Keratinocyte (primary cell): ENCODE measurements around the gene SALL3. TPM values are rescaled to one million over a fixed set of nuclear protein-coding genes. Genes with fewer than 3 reads are reported as not detected.

Source experiments
- DNase-seq: peaks from one replicate; pipeline ENCODE4 v3.0.0-alpha.2; 2011; ENCODE audit warnings: low read depth, missing footprints, low spot score
- FAIRE-seq: peaks from 2 replicates; lab custom pipeline; 2011; peaks lifted over from hg19 to GRCh38; lab: Jason Lieb, UNC
- H2AFZ ChIP-seq: 2 replicates; pipeline ENCODE4 v1.6.0; 2012; ENCODE audit warnings: low read length, control low read depth, inconsistent platforms; ENCODE audit not compliant: control insufficient read depth
- H3K27ac ChIP-seq: 2 replicates; pipeline ENCODE4 v1.5.1; 2011; ENCODE audit warnings: low read length; ENCODE audit not compliant: control insufficient read depth, insufficient read depth
- H3K27me3 ChIP-seq: 3 replicates; pipeline ENCODE4 v1.6.0; 2011; ENCODE audit warnings: low read length; ENCODE audit not compliant: control insufficient read depth, insufficient read depth; ENCODE audit errors: extremely low read depth
- H3K36me3 ChIP-seq, 2 experiments: 2 replicates in 1 of 2; 3 replicates in 1 of 2; pipeline ENCODE4 v1.5.1; 2011; ENCODE audit warnings: low read length in 2 of 2, mild to moderate bottlenecking in 1 of 2; ENCODE audit not compliant: control insufficient read depth in 2 of 2, insufficient read depth in 2 of 2; ENCODE audit errors: extremely low read depth in 1 of 2
- H3K4me1 ChIP-seq: 3 replicates; pipeline ENCODE4 v1.5.1; 2011; ENCODE audit warnings: low read length; ENCODE audit not compliant: control insufficient read depth, insufficient read depth; ENCODE audit errors: extremely low read depth
- H3K4me2 ChIP-seq: 3 replicates; pipeline ENCODE4 v1.6.0; 2011; ENCODE audit warnings: low read depth, low read length; ENCODE audit not compliant: control insufficient read depth, insufficient read depth; ENCODE audit errors: extremely low read depth
- H3K4me3 ChIP-seq, 3 experiments: fragments of 200-600 bp in 1 of 3; sonication (generic) in 1 of 3; 2 replicates in 2 of 3; 3 replicates in 1 of 3; pipeline ENCODE4 v1.5.1; 2011 to 2016; ENCODE audit warnings: low read length in 3 of 3, mild to moderate bottlenecking in 3 of 3, control low read depth in 2 of 3, inconsistent platforms in 1 of 3, low read depth in 1 of 3, mixed read lengths in 1 of 3, mixed run types in 1 of 3, moderate library complexity in 1 of 3; ENCODE audit not compliant: control insufficient read depth in 2 of 3, insufficient read depth in 2 of 3; ENCODE audit errors: extremely low read depth in 1 of 3
- H3K79me2 ChIP-seq: 2 replicates; pipeline ENCODE4 v1.6.0; 2012; ENCODE audit warnings: low read length; ENCODE audit not compliant: control insufficient read depth, insufficient read depth
- H3K9ac ChIP-seq: 3 replicates; pipeline ENCODE4 v1.6.0; 2011; ENCODE audit warnings: low read length; ENCODE audit not compliant: control insufficient read depth, insufficient read depth; ENCODE audit errors: extremely low read depth
- H3K9me1 ChIP-seq: 3 replicates; pipeline ENCODE4 v1.6.0; 2011; ENCODE audit warnings: low read length; ENCODE audit not compliant: control insufficient read depth, insufficient read depth; ENCODE audit errors: extremely low read depth
- H3K9me3 ChIP-seq: 2 replicates; pipeline ENCODE4 v1.5.1; 2012; ENCODE audit warnings: low read depth, low read length; ENCODE audit not compliant: control insufficient read depth
- H4K20me1 ChIP-seq: 3 replicates; pipeline ENCODE4 v1.6.0; 2011; ENCODE audit warnings: low read length; ENCODE audit not compliant: control insufficient read depth, insufficient read depth; ENCODE audit errors: extremely low read depth
- CTCF ChIP-seq, 3 experiments: IDR thresholded peaks in 1 of 3; conservative IDR thresholded peaks in 1 of 3; optimal IDR thresholded peaks in 1 of 3; 2 replicates in 2 of 3; 3 replicates in 1 of 3; pipeline versions ENCODE3 to v1.5.1; 2011; ENCODE audit warnings: low read length in 3 of 3, mild to moderate bottlenecking in 3 of 3, moderate library complexity in 2 of 3, control low read depth in 1 of 3, inconsistent platforms in 1 of 3; ENCODE audit not compliant: insufficient read depth in 2 of 3; ENCODE audit errors: extremely low read depth in 1 of 3
- EZH2 ChIP-seq: IDR thresholded peaks from one replicate; pipeline ENCODE4 v1.6.1; 2012; ENCODE audit warnings: inconsistent platforms, mild to moderate bottlenecking, low read length, moderate library complexity
- dilution Hi-C: fragments of 300-500 bp; cut with MboI; formaldehyde crosslinking; loops from one replicate; pipeline ENCODE4 v1.7.0; 2020; ENCODE audit warnings: low sequenced_read_pairs; ENCODE audit not compliant: extremely low pct_ligation_motif_present
- polyA plus RNA-seq, 5 experiments: library from polyadenylated mRNA; depleted of rRNA in 3 of 5; stranded (reverse) in 3 of 5; stranded (forward) in 1 of 5; unstranded in 1 of 5; fragments of >200 nt; gene quantifications; 1 replicate in 1 of 5; 2 replicates in 3 of 5; 3 replicates in 1 of 5; pipeline versions ENCODE4 v1.2.1 to v1.2.3, GENCODE V29; 2011 to 2012; ENCODE audit warnings: missing spikeins in 2 of 5, low read depth in 1 of 5, low replicate concordance in 1 of 5

Gene SALL3
- polyA plus RNA-seq, 1 donor (not counting 4 experiments of a cell fraction or from before 2014, with no cell fraction given) = not detected

GRCh38 chr18:79030680-79031079, 51.1 kb downstream of the SALL3 start:
- Histone ChIP-seq H3K4me3 (no peak overlapping the region), H3K4me2 (no peak overlapping the region), H3K4me1 (no peaks in the 10 kb centered on the region), H3K9me1 (no peaks in the 10 kb centered on the region), H2AFZ (no peak overlapping the region), H3K9ac (no peak overlapping the region), H3K27me3 (no peaks in the 10 kb centered on the region), H3K36me3 (no peaks in the 10 kb centered on the region), H3K27ac (no peak overlapping the region), H3K79me2 (no peaks in the 10 kb centered on the region), H4K20me1 (no peaks in the 10 kb centered on the region), H3K9me3 (no peaks in the 10 kb centered on the region)
- no peak for TF ChIP-seq EZH2
- no peak for TF ChIP-seq CTCF (optimal IDR thresholded peaks at IDR 0.05 in 1 of 3, IDR thresholded peaks at IDR 0.05 in 1 of 3, conservative IDR thresholded peaks at IDR 0.05 in 1 of 3; ENCODE audit: extremely low read depth in 1 of 3, insufficient read depth in 2 of 3, low read length in 3 of 3)
- dilution Hi-C loops = no loop called here
- no peak for DNase-seq
- no peak for FAIRE-seq

GRCh38 chr18:79042276-79042675, 62.7 kb downstream of the SALL3 start:
- Histone ChIP-seq H3K27ac (no peak overlapping the region), H4K20me1 (no peaks in the 10 kb centered on the region), H3K4me1 (no peaks in the 10 kb centered on the region), H2AFZ (no peak overlapping the region), H3K9me3 (peaks cover 7% of the 10 kb centered on the region), H3K36me3 (no peaks in the 10 kb centered on the region), H3K79me2 (no peaks in the 10 kb centered on the region), H3K9me1 (no peaks in the 10 kb centered on the region), H3K9ac (no peak overlapping the region), H3K4me3 (no peak overlapping the region), H3K27me3 (no peaks in the 10 kb centered on the region), H3K4me2 (no peak overlapping the region)
- DNase-seq (no peak), FAIRE-seq (no peak)
- dilution Hi-C loops = no loop called here
- TF ChIP-seq CTCF (optimal IDR thresholded peaks at IDR 0.05 in 1 of 3, IDR thresholded peaks at IDR 0.05 in 1 of 3, conservative IDR thresholded peaks at IDR 0.05 in 1 of 3; ENCODE audit: extremely low read depth in 1 of 3, insufficient read depth in 2 of 3, low read length in 3 of 3) = no peak
- no peak for TF ChIP-seq EZH2
